Measurements from ENCODE around the gene TAF9.

Gene TAF9

GRCh38 chr5:69364414-69364813 lies 4.9 kb downstream of the TAF9 start:
- peak overlapping the region; percentile 23; the same call in 1 of the 2 replicates for H3K27ac ChIP-seq
- TF ChIP-seq CTCF (conservative IDR thresholded peaks at IDR 0.05) = peak; percentile 77

- no peak for TF ChIP-seq CTCF (conservative IDR thresholded peaks at IDR 0.05)
- H3K27ac ChIP-seq = peak overlapping the region; percentile 22; the same call in 1 of the 2 replicates
Measured at GRCh38 chr5:69360442-69360841, 8.9 kb downstream of the TAF9 start.

GRCh38 chr5:69359699-69360098 lies 9.6 kb downstream of the TAF9 start:
- no peak for TF ChIP-seq CTCF (conservative IDR thresholded peaks at IDR 0.05)
- H3K27ac ChIP-seq = peak overlapping the region; percentile 22; the same call in 1 of the 2 replicates

- TF ChIP-seq CTCF (conservative IDR thresholded peaks at IDR 0.05) = no peak
- no peak overlapping the region for H3K27ac ChIP-seq
Measured at GRCh38 chr5:69350664-69351063, 18.7 kb downstream of the TAF9 start.

- TF ChIP-seq CTCF (conservative IDR thresholded peaks at IDR 0.05) = no peak
- H3K27ac ChIP-seq = no peak overlapping the region
Measured at GRCh38 chr5:69343083-69343482, 26.2 kb downstream of the TAF9 start.

- TF ChIP-seq CTCF (conservative IDR thresholded peaks at IDR 0.05) = no peak
- H3K27ac ChIP-seq = no peak overlapping the region
Measured at GRCh38 chr5:69341520-69342161, 27.7 kb downstream of the TAF9 start.

GRCh38 chr5:69335341-69335935 lies 33.9 kb downstream of the TAF9 start:
- peak overlapping the region; percentile 32; the same call in 1 of the 2 replicates for H3K27ac ChIP-seq
- TF ChIP-seq CTCF (conservative IDR thresholded peaks at IDR 0.05) = no peak
